Measurements from ENCODE around the gene SLC6A8. TPM values are rescaled to one million over a fixed set of nuclear protein-coding genes. Genes with fewer than 3 reads are reported as not detected.
A peak's percentile ranks its signal among the peaks of the same experiment; 100 is the strongest.

SLC6A8 gene
- total RNA-seq, 1 experiment from 2014 or later = 45.3 TPM

DNA sequence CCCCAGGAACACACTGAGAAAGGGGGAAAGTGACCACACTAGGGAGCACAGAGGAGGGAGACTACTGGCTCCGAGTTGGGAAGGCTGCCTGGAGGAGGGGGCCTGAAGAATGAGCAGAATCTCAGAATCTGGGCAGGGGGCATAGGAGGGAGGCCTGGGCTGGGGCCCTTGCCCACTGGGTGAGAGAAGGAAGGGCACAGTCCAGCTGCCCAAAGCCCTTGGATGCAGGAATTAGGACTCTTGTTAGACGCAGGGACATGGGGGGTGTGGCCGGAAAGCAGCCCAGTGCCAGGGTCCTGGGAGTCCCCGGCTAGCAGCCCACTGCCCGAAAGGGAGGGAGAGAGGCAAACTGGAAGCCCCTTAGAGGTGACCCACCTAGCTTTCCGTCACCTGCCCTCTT lies 42.6 kb upstream of the SLC6A8 start:
- Histone ChIP-seq H3F3A (ENCODE audit: low read length, unreplicated experiment) (no peaks in the 10 kb centered on the region), H3K27ac (ENCODE audit: low read length) (no peak overlapping the region), H3K79me2 (ENCODE audit: low read length) (no peaks in the 10 kb centered on the region), H3K4me3 (ENCODE audit: low read length) (no peak overlapping the region), H3K4me2 (ENCODE audit: low read length) (no peak overlapping the region), H4K20me1 (ENCODE audit: low read length) (no peaks in the 10 kb centered on the region), H3K27me3 (ENCODE audit: low read length) (peaks cover 23% of the 10 kb centered on the region), H2AFZ (ENCODE audit: low read length) (no peak overlapping the region), H3K9ac (ENCODE audit: low read length) (no peak overlapping the region), H3K9me2 (replicated peaks; ENCODE audit: low read length) (no peaks in the 10 kb centered on the region), H3K4me1 (ENCODE audit: insufficient read depth, low read length) (no peaks in the 10 kb centered on the region; the same call in 1 of the 2 replicates), H3K36me3 (ENCODE audit: low read depth, low read length) (no peaks in the 10 kb centered on the region), H3K9me3 (ENCODE audit: low read length) (no peaks in the 10 kb centered on the region)
- no peak for DNase-seq
- POLR2A ChIA-PET (ENCODE audit: unreplicated experiment) = no interaction called here
- no peak for TF ChIP-seq EZH2phosphoT487 (IDR thresholded peaks at IDR 0.05; ENCODE audit: borderline replicate concordance, low read length)
- TF ChIP-seq EZH2 (IDR thresholded peaks at IDR 0.05; ENCODE audit: low read length, unreplicated experiment) = no peak
- TF ChIP-seq, protein P1, sequence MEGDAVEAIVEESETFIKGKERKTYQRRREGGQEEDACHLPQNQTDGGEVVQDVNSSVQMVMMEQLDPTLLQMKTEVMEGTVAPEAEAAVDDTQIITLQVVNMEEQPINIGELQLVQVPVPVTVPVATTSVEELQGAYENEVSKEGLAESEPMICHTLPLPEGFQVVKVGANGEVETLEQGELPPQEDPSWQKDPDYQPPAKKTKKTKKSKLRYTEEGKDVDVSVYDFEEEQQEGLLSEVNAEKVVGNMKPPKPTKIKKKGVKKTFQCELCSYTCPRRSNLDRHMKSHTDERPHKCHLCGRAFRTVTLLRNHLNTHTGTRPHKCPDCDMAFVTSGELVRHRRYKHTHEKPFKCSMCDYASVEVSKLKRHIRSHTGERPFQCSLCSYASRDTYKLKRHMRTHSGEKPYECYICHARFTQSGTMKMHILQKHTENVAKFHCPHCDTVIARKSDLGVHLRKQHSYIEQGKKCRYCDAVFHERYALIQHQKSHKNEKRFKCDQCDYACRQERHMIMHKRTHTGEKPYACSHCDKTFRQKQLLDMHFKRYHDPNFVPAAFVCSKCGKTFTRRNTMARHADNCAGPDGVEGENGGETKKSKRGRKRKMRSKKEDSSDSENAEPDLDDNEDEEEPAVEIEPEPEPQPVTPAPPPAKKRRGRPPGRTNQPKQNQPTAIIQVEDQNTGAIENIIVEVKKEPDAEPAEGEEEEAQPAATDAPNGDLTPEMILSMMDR (conservative IDR thresholded peaks at IDR 0.05; ENCODE audit: low read depth, low read length) = no peak
- intact Hi-C loops (cut with micrococcal nuclease) = no loop called here
- no peak for ATAC-seq
- no TSS peak for BruUV-seq (replicated peaks)
- CTCF ChIA-PET = no interaction called here

DNA sequence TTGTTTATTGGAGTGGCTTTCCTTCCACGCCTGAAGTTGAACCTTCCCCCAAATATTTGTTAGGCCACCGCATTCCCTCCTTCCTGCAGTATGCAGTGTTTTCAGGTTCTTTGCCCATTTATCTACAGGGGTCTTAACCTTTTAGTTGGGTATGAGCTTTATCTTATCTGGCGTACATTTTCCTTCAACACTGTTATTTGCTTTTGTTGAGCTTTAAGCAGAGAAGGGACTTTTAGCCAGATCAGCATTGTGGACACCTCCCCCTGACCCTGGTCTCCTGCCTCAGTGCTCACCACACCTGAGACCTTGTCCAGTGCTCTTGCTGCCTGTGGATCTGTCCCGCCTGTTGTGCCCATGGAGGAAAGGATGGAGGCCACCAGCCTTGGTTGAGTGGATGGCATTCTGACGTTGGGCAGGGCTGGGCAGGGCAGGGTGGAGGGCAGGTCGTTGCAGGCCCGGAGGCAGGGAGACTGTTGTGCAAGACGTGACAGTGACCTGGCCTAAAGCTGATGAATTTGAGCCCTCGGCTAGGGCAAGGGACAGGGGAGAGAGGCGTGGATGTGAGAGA lies 41.7 kb upstream of the SLC6A8 start:
- no peak overlapping the region for H3K9ac ChIP-seq (ENCODE audit: low read length)
- TF ChIP-seq, protein P1 (conservative IDR thresholded peaks at IDR 0.05; ENCODE audit: low read depth, low read length) = no peak
- no peak overlapping the region for H2AFZ ChIP-seq (ENCODE audit: low read length)
- H3K36me3 ChIP-seq (ENCODE audit: low read depth, low read length) = no peaks in the 10 kb centered on the region
- H3K4me1 ChIP-seq (ENCODE audit: insufficient read depth, low read length) = no peaks in the 10 kb centered on the region; the same call in 1 of the 2 replicates
- no peak overlapping the region for H3K4me3 ChIP-seq (ENCODE audit: low read length)
- no peaks in the 10 kb centered on the region for H3K9me2 ChIP-seq (replicated peaks; ENCODE audit: low read length)
- no peaks in the 10 kb centered on the region for H4K20me1 ChIP-seq (ENCODE audit: low read length)
- CTCF ChIA-PET = no interaction called here
- H3K27ac ChIP-seq (ENCODE audit: low read length) = no peak overlapping the region
- peaks cover 23% of the 10 kb centered on the region for H3K27me3 ChIP-seq (ENCODE audit: low read length)
- no peaks in the 10 kb centered on the region for H3K9me3 ChIP-seq (ENCODE audit: low read length)
- no peaks in the 10 kb centered on the region for H3F3A ChIP-seq (ENCODE audit: low read length, unreplicated experiment)
- no TSS peak for BruUV-seq (replicated peaks)
- DNase-seq = no peak
- intact Hi-C loops (cut with micrococcal nuclease) = no loop called here
- H3K4me2 ChIP-seq (ENCODE audit: low read length) = no peak overlapping the region
- ATAC-seq = no peak
- H3K79me2 ChIP-seq (ENCODE audit: low read length) = no peaks in the 10 kb centered on the region
- POLR2A ChIA-PET (ENCODE audit: unreplicated experiment) = no interaction called here

DNA sequence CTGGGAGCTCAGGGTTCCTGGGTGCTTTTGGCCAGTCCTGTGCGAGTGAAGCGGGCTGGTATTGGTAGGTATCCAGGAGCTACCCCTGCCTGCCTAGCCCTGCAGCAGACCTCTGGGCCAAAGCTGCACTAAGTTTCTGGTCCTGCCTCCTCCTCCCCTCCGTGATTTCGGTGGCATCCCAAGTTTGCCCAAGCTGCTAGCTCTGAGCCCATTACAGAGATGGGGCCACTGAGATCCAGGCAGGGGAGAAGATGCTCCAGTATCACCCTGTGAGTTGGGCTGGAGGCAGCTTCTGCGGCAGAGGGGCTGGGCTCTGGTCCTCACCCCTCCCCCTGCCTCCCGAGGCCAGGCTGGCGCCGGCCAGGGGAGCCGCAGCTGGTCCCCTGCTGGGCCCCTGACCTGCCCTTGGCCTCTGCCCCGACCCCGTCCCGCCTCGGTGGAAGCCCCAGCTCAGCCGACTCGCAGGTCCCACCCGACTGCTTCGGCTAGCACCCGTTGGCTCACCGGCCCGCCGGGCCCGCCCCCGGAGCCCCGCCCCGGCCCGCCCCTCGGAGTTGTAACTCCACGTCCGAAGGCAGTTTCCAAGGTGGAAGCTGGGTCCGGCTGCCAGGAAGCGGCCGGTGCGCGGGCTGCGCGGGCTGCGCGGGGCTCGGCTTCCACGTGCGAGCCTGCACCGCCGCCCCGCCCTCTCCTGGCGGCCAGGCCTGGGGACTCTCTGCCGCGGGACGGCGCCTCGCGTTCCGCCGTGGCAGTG lies 40.9 kb upstream of the SLC6A8 start, which contains the start of gene DUSP9:
TSS of gene DUSP9 (plus strand) at position 584 of the 754 bp plus-strand sequence. CDS start 751 bp downstream, outside the sequence.
- BruUV-seq (replicated peaks) = no TSS peak
- no peaks in the 10 kb centered on the region; the same call in 1 of the 2 replicates for H3K4me1 ChIP-seq (ENCODE audit: insufficient read depth, low read length)
- H3F3A ChIP-seq (ENCODE audit: low read length, unreplicated experiment) = no peaks in the 10 kb centered on the region
- H3K4me3 ChIP-seq (ENCODE audit: low read length) = peak within 1 kb of the TSS; percentile 50; the same call in 1 of the 2 replicates
- no peaks in the 10 kb centered on the region for H3K79me2 ChIP-seq (ENCODE audit: low read length)
- H3K27me3 ChIP-seq (ENCODE audit: low read length) = peaks cover 23% of the 10 kb centered on the region
- no peak within 1 kb of the TSS; the same call in 1 of the 2 replicates for H3K9ac ChIP-seq (ENCODE audit: low read length)
- ChIA-PET POLR2A (ENCODE audit: unreplicated experiment) (interaction anchor here (0.6 kb wide), 1 partner anchor 41 kb away, joined by 9 read pairs; the partner anchor contains the start of gene SLC6A8), CTCF (interaction anchor here (0.6 to 0.7 kb wide), 2 partner anchors 92 to 374 kb away, joined by 4 read pairs; no protein-coding TSS in a partner anchor)
- no peaks in the 10 kb centered on the region for H3K9me3 ChIP-seq (ENCODE audit: low read length)
- TF ChIP-seq EZH2phosphoT487 (IDR thresholded peaks at IDR 0.05; ENCODE audit: borderline replicate concordance, low read length) (no peak), EZH2 (IDR thresholded peaks at IDR 0.05; ENCODE audit: low read length, unreplicated experiment) (no peak)
- TF ChIP-seq, protein P1 (conservative IDR thresholded peaks at IDR 0.05; ENCODE audit: low read depth, low read length) = no peak
- no peak within 1 kb of the TSS for H3K27ac ChIP-seq (ENCODE audit: low read length)
- intact Hi-C loops (cut with micrococcal nuclease) = no loop called here
- no peaks in the 10 kb centered on the region for H4K20me1 ChIP-seq (ENCODE audit: low read length)
- ATAC-seq (peak; percentile 64), DNase-seq (peak; percentile 61)
- no peaks in the 10 kb centered on the region for H3K9me2 ChIP-seq (replicated peaks; ENCODE audit: low read length)
- peak within 1 kb of the TSS; percentile 72 for H3K4me2 ChIP-seq (ENCODE audit: low read length)
- peak within 1 kb of the TSS; percentile 61 for H2AFZ ChIP-seq (ENCODE audit: low read length)
- H3K36me3 ChIP-seq (ENCODE audit: low read depth, low read length) = no peaks in the 10 kb centered on the region
